GM10266 (cell line): ENCODE measurements around the gene ZNF800.

Experiments used
- DNase-seq: peaks from one replicate; pipeline ENCODE4 v3.0.0; 2012; ENCODE audit errors: extremely low spot score
- TF ChIP-seq, protein P1 (sequence below): IDR thresholded peaks from 2 replicates; pipeline ENCODE4 v1.5.1; 2012; ENCODE audit warnings: mild to moderate bottlenecking, low read depth; ENCODE audit not compliant: control insufficient read depth, insufficient read depth; ENCODE audit errors: missing control alignments

Gene ZNF800

DNA sequence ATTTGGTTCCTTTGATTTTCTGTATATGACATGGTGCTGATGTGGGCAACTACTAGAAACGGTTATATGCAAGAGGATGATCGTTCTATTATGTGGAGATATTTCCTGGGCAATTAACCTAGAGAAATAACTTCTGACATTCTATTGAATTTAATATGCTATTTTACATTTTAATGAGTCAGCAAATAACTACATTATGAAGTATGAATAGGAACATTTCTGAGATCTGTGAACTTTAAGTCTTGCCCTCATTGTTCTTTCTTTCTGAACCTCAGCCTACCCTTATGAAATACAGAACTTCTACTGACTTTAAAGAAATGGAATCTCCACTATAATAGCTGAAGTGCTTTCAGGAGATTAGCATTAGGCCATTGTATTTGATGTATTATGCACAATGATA lies 59.6 kb downstream of the ZNF800 start:
- no peak for DNase-seq
- TF ChIP-seq, protein P1, sequence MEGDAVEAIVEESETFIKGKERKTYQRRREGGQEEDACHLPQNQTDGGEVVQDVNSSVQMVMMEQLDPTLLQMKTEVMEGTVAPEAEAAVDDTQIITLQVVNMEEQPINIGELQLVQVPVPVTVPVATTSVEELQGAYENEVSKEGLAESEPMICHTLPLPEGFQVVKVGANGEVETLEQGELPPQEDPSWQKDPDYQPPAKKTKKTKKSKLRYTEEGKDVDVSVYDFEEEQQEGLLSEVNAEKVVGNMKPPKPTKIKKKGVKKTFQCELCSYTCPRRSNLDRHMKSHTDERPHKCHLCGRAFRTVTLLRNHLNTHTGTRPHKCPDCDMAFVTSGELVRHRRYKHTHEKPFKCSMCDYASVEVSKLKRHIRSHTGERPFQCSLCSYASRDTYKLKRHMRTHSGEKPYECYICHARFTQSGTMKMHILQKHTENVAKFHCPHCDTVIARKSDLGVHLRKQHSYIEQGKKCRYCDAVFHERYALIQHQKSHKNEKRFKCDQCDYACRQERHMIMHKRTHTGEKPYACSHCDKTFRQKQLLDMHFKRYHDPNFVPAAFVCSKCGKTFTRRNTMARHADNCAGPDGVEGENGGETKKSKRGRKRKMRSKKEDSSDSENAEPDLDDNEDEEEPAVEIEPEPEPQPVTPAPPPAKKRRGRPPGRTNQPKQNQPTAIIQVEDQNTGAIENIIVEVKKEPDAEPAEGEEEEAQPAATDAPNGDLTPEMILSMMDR, result no peak

DNA sequence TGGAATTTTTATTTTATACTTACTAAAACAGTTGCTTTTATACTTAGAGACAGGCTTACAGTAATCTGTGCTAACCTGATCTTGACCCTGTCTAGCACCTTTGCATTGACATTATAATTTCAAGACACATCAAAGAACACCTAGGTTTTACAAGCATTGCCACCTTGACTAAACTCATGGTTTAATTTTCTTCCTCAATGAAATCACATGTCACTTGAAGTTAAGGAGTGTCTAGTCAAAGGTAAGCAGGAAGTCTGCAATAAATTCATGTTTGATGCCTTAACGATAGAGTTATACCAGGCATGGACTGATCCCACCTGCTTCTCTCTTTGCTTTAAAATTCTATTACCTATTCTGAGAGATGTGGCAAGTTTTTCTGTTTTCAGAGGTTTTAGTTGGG lies 62.4 kb downstream of the ZNF800 start:
- DNase-seq, result no peak
- TF ChIP-seq, protein P1, result no peak

DNA sequence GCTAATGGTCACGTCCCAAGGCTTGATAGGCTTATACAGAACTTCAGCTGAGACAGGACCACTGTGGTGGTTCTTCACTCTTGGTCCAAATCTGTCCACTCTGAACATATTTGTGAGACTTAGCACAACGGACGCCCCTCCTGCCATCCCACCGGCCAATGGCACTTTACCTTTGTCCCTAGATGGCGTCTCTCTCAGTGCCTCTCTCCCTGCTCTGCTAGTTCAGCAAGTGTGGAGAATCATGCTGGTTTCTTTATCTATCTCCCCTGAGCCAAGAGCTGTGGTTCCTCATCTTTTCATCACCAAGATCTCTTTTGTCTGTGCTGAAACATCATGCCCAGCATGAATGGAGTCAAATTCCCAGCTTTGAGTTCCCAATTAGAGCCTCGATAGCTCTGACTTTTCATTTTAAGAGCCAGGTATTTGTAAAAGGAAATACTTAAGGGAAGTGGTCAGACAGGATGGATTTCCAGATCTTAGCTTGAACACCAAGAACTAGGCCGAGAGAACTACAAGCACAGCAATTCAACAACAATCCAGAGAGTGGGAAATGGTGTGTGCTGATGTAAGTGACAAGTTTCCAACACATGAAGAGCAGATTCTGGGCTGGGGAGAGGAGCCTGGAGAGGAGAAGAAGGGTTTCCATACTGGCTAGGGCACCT lies 69.5 kb downstream of the ZNF800 start:
- no peak for DNase-seq
- TF ChIP-seq, protein P1, result no peak

DNA sequence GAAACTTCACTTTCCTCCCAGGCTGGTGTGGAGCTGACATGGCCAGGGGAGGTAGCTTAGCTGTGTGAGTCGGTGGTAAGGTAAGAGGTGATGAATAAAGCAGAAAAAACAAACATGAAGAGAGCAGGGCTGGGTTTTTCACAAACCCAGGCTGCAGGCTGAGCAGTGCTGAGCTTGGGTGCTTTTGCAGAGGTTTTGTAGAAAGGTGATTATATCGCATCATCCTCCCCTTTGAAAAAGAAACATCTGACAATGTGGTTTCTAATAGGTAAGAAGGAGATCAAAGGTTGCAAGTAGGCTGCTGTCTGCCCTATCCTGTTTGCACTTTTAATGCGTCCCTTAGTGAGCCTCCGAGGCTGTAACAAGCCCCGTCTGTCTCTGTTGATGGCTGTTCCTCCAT lies 70.2 kb downstream of the ZNF800 start:
- no peak for DNase-seq
- TF ChIP-seq, protein P1, result no peak

DNA sequence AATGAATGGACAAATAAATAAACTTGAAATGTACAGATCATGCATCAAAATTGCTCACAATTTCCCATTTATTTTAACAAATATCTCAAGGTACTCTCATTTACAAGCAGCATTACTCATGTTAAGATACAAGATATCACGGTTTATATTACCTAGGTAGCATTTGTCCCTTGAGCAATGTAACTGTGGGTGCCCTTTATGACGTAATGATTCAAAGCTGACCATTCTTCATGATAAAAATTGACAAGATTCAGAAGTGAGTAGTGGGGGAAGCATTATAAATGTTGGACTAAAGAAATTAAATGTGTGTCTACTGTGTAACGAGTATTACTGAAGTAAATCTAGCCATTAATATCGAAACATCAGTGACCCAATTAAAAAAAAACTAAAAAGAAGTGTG lies 71.5 kb downstream of the ZNF800 start:
- TF ChIP-seq, protein P1, result no peak
- no peak for DNase-seq
